Measurements from ENCODE around the gene OPRM1.

GRCh38 chr6:154093231-154094044 is 54.4 kb downstream of the OPRM1 start:
- no peak for TF ChIP-seq ZNF274 (IDR thresholded peaks at IDR 0.05; ENCODE audit: low read depth, low read length)
- TF ChIP-seq YY1 (IDR thresholded peaks at IDR 0.05; ENCODE audit: insufficient read depth, insufficient read length), result no peak
- TF ChIP-seq SUZ12 (IDR thresholded peaks at IDR 0.05; ENCODE audit: extremely low read depth, insufficient read depth, insufficient read length), result no peak

Data from NT2/D1 (cell line).